SKM-1 (cell line): ENCODE results near the gene MCCC1.

Experiments used
- DNase-seq: peaks from one replicate; lab custom pipeline; 2025; ENCODE audit not compliant: unreplicated experiment; lab: John Stamatoyannopoulos, UW

Gene MCCC1

DNA sequence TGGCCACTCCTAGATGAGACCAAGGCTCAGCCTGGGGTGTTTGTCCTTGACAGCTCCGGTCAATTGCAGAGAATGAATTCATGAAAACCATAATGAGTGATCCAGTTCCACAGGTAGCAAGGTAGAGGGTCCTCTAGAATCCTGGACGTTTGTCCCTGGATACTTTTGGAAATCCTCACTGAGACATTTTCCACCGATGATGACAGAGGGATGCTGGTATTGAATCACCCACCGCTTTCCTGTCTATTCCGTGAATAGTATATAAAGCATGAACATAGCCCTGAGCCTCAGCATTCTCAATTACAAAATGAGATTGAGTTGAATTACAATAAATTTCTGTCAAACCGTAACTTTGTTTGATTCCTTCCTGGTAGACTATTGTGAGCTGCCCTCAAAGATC lies 113.3 kb downstream of the MCCC1 start:
- no peak for DNase-seq

DNA sequence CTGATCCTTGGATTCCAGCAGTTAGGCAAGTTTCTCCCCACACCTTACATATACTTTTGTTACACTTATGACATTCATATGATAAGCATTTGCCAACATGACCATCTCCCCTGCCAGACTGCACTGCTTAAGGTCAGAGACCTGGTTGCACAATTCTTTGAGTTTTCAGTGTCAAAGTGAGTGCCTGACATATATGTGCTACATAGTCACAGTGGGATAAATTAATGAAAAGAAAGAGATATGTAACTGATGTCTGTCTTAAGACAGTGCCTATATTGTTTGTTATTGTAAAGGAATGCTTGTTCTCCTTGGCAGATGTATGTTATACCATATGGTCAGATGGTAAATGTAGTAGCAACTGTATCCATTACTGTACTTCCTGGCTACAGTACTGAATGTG lies 115.4 kb downstream of the MCCC1 start:
- no peak for DNase-seq

DNA sequence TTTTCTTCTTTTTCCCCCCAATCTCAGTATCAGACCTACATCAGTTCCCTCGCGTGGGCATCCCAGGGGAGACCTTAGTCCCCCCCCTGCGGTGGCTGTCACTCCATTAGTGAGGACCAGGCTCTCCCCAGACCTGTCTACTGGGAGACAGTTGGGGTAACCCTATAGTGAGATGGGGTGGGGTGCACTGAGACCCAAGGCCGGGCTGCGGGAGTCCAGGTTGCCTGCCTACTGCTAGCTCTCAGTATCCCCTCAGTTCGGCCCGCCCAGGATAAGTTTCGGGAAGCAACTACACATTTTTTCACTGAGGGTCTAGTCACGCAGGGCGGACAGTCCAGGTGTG lies 118.3 kb downstream of the MCCC1 start:
- no peak for DNase-seq

DNA sequence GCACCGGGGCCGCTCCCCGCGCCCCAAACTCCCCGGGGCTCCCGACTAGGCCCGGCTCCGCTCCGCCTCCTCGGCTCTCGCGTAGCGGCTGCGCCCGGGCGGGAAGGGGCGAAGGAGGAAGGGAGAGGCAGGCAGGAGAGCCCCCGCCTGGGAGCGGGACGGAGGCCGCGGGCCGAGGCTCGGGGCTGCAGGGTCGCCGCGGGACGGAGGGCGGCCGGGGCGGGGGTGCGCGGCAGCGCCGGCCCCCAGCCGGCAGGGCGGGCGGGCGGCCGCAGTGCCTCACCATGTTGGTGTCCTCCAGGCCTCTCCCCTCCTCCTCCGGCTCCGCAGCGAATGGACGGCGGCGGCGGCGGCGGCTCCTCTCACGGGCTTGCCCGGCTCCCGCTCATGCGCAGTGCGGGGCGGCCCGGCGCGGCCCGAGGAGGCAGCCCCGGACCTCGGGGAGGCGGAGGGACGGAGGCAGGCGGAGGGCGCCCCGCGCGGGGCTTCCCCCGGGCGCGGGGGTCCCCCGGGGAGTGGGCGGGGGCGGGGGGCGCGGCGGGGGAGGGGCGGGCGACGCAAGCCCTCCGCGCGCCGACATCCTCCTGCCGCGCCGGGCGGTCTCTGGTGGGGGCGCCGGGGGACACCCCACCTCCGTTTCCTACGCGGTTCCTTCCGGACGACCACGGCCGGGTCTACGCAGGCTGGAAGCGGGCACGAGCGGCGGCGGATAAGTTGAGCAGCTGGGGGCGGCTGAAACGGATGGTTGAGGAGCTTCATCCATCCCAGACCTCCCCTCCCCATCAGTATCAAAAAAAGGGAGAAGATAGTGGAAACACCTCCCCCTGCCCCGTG lies 118.9 kb downstream of the MCCC1 start, which contains the start of gene DCUN1D1:
TSS of gene DCUN1D1 (minus strand) at position 335 of the 834 bp plus-strand sequence. CDS start at position 286, 49 bp downstream.
- DNase-seq = peak; percentile 72

DNA sequence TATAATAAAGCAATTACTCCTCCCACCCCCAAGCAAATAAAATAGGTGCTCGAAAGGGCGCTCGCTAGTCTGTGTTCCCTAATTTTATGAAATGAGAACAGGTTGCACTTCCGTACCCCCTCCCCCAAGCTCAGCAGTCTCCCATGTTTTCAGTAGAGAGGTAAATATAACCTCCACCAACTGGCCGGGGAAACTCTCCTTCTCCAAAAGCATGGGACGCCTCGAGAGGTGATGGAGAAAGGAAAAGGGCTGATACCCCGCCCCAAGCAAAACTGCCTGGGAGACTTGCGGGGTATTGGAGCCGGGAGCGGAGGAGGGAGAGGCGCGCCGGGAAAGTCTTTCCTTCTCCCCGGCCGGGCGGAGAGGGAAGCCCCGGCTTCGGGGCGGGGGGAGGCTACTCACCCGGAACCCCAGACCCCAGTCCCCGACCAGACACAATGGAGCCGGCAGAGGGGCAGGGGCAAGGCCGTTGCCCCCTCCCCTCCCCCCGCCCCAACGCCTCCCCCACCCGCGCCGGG lies 119.6 kb downstream of the MCCC1 start:
- peak; percentile 22 for DNase-seq

DNA sequence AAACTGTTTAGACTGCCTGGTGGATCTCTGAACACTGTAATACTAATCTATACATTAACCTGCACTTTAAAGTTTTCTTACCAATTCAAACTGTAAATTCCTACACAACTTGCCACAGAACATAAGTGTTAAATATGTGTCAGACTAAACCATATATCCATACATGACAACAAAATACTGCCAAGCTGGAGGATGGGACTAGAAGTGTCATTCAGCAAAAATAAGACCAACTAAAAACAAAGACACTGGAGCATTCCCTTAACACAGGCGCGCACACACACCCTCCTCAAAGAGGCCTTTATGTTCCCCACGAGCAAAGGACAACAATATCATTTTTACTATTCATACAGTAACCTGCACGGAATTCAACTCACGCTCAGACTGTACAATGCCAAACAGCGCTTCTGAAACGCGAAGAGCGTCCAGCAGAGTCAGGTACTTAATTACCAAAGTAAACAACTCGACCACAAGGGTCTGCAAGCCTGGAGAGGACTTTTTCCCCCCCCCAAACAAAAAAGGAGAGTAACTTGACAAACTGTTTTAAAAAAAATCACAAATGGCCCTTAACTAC lies 120.1 kb downstream of the MCCC1 start:
- DNase-seq = no peak

DNA sequence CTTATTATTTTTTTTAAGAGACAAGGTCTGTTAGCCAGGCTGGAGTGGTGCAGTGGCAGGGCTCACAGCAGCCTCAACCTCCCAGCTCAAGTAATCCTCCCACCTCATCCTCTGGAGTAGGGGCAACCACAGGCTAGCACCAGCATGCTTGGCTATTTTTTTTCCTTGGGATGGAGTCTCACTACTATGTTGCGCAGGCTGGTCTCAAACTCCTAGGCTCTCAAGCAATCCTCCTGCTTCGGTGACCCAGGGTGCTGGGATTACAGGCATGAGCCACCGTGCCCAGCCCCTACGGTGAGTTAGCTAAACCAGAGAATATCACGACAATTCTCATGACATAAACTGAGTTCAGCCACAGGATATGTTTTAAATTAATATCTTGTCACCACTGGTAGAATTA lies 120.9 kb downstream of the MCCC1 start:
- DNase-seq = no peak

DNA sequence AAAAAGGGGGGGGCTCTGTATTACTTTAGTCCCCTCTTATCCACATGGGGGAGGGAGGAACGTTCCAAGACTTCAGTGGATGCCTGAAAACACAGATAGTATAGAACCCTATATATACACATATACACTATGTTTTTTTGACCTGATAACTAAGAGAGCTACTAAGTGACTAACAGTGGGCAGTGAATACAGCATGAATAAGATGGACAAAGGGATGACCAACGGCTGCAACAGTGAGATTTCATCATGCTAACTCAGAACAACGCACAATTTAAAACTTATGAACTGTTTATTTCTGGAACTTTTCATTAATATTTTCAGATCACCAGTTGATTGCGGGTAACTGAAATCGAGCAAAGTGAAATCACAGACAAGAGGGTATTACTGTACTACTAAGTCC lies 126.2 kb downstream of the MCCC1 start:
- DNase-seq = no peak

DNA sequence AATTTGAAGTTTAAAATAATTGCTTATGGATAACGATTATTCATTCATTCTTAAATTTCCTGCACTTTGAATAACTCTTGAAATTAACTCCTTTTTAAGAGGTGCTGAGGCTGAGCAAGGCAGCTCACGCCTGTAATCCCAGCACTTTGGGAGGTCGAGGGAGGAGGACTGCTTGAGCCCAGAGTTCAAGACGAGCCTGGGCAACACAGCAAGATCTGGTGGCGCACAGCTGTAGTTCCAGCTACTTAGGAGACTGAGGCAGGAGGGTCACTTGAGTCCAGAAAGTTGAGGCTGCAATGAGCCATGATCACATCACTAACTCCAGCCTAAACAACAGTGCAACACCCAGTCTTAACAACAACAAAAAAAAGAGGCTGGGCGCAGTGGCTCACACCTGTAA lies 126.9 kb downstream of the MCCC1 start:
- no peak for DNase-seq

DNA sequence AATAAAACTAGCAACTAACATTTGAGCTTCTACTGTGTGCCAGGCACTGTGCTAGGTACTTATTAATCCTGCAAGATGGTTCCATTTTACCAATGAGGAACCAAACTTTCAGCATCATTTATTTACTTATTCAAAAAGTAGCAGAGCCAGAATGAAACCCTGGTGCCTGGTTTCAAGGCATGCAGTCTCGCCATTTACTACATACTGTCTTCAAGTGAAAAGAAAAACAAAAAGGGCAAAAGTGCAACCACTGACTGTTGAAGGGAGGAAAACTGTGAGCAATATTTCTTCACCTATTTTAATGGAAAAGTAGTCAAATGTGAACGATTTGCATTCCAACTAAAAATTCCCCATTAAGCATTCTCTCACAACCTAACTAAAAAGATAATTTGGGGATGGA lies 127.7 kb downstream of the MCCC1 start:
- no peak for DNase-seq

DNA sequence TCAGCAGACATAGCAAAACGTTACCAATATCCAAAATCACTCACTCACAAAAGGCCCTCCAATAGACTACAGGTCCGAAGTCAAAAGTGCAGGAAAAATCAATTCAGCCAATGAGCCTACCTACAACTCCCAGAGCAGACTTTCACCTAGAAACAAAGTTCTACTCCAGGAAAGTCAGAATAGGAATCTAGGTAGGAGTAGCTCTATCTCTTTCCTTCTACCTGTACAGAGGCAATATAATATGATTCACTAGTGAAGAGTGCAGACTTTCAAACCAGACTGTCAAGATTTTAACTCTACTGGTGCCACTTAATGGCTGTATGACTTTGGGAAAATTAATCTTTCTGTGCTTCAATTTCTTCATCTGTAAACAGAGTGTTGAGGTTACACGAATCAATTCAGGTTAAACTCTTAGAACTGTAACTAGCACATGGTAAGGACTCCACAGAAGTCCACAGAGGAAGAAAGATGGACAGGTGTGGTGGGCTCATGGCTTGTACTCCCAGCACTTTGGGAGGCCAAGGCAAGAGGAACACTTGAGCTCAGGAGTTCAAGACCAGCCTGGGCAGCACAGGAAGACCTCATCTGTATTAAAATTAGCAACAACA lies 128.4 kb downstream of the MCCC1 start:
- DNase-seq = no peak

DNA sequence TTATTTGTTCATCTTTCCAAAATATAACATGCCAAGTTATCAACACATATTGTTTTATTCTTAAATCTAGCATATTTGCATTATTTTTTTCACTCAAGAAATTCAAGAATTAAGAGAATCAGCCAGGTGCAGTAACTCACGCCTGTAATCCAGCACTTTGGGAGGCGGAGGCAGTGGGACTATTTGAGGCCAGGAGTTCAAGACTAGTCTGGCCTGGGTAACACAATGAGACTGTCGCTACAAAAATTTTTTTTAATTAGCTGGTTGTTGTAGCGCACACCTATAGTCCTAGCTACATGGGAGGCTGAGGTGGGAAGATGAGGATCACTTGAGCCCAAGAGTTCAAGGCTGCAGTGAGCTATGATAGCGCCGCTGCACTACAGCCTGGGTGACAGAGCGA lies 129.4 kb downstream of the MCCC1 start:
- DNase-seq = no peak

DNA sequence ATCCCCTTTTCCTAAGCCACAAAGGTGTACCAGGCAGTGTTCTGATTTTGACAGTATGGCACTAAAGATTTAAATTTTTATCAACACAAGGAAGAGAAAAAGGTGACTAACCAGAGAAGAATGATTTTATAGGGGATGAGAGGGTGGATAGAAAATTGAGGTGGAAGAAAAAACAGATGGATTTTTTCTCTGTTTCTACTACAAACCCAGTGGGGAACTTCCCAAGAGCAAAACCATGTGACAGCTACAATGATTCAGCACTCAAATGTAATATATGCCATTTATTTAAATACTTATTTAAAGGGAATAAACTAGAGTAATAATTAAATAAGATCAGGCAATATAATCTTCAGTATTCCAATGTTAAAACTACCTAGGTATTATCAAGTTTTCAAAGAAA lies 130.0 kb downstream of the MCCC1 start:
- no peak for DNase-seq

DNA sequence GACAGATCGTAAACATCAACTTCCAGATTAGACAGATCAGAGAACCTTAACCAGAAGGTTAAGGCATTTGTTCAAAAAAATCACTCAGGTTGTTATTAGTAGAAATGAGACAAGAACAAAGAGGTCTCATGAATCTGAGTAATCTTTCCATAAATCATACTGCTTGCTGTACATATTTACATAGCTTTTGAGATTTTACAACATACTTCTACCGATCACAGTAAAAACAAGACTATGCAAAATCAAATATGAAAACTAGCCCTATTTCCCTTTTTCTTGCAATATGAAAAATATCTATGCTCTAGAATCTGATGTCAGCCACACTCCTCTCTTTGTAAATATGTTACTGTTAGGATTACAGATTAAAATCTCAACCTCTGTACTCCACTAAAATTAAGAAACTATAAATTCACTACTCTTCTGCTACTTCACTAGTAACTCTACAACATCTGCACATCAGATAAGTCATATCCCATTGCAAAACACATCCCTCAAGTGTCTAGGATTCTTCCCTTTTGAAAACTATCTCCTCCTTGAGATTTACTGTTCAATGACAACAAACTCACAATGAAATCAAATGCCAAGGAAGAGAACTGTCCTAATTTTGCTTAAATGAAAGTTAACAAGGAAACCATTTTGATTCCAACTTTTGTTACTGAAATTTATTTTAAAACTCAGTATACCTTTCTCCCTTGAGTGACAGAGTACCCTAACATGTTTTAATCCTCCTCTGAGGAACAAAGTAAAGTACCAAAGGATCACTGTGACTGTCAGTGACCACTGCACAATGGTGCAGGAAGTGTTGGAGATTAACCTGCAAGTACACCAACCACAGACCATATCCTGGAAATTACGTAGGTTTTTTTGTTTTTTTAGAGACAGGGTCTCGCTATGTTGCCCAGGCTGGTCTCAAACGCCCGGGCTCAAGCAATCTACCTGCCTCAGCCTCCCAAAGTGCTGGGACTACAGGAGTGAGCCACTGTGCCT lies 131.8 kb downstream of the MCCC1 start:
- no peak for DNase-seq

DNA sequence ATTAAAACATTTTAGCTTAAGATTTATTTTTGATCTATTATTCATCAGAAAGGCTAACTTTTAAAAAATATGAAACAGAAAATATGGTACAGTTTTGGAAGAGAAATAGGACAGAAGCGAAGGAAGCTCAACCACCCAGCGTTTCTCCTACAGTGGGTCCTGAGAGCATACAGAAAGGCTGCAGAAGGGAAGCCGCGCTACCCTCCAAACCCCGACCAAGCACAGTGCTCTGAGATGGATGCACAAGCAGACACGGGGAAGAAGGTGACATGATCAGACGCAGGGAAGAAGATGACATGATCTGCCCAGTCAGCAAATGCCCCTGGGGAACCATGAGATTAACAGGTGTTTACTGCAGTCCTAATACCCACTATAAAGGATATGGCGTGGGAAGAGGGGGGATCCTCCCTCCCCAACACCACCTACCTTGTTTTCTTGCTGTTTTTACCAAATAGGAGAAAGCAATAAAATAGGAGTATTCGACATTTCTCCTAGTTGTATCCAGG lies 133.4 kb downstream of the MCCC1 start:
- DNase-seq = no peak
